BLaER1 (cell line): ENCODE measurements around the gene FAM120A.

Experiments
- H3K27ac ChIP-seq: shearing (Covaris generic); formaldehyde crosslinking; 2 replicates; pipeline ENCODE4 v1.8.1; 2022
- H3K27me3 ChIP-seq: shearing (Covaris generic); formaldehyde crosslinking; 2 replicates; pipeline ENCODE4 v1.8.1; 2022
- H3K36me3 ChIP-seq: shearing (Covaris generic); formaldehyde crosslinking; 2 replicates; pipeline ENCODE4 v1.8.1; 2022
- H3K4me1 ChIP-seq: shearing (Covaris generic); formaldehyde crosslinking; 2 replicates; pipeline ENCODE4 v1.8.1; 2022
- H3K4me2 ChIP-seq: shearing (Covaris generic); formaldehyde crosslinking; 2 replicates; pipeline ENCODE4 v1.8.1; 2022
- H3K4me3 ChIP-seq: shearing (Covaris generic); formaldehyde crosslinking; 2 replicates; pipeline ENCODE4 v1.8.1; 2022
- H3K9ac ChIP-seq: shearing (Covaris generic); formaldehyde crosslinking; 2 replicates; pipeline ENCODE4 v1.8.1; 2022
- H3K9me3 ChIP-seq: shearing (Covaris generic); formaldehyde crosslinking; 2 replicates; pipeline ENCODE4 v1.8.1; 2022
- H4K20me1 ChIP-seq: shearing (Covaris generic); formaldehyde crosslinking; 2 replicates; pipeline ENCODE4 v1.8.1; 2022
- Cebpa-rat ChIP-seq: shearing (Covaris generic); IDR thresholded peaks from 2 replicates; pipeline ENCODE4 v1.8.1; 2022

Gene FAM120A

GRCh38 chr9:93520523-93520922 is 69.0 kb downstream of the FAM120A start:
- Histone ChIP-seq H3K27me3 (no peaks in the 10 kb centered on the region), H3K36me3 (peaks cover 90% of the 10 kb centered on the region), H3K4me2 (no peak overlapping the region), H3K27ac (no peak overlapping the region), H3K9me3 (no peaks in the 10 kb centered on the region), H3K4me1 (peaks cover 6% of the 10 kb centered on the region; the same call in 1 of the 2 replicates), H3K4me3 (no peak overlapping the region), H3K9ac (no peak overlapping the region), H4K20me1 (peaks cover 88% of the 10 kb centered on the region)
- no peak for TF ChIP-seq Cebpa-rat

DNA sequence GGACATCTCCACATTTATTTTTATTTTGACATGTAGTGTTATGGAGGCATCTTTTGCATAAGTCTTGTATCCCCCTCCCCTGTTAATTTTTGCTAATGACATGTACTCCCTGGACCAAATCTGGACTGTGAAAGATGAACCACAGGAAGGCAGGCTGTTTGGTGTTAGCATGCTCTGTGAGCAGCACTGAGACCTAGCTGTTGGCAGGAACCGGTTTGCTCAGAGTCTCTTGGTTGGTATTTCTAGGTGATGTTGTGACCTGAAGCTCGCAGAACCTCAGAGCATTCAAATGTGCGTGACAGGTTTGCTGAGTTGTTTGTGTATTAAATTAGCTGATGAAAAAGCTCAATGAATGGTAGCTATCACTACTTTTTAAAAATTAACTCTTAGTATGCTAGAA is 71.3 kb downstream of the FAM120A start:
- peaks cover 93% of the 10 kb centered on the region for H3K36me3 ChIP-seq
- no peak for TF ChIP-seq Cebpa-rat
- no peaks in the 10 kb centered on the region for H3K27me3 ChIP-seq
- no peak overlapping the region for H3K9ac ChIP-seq
- no peak overlapping the region for H3K4me2 ChIP-seq
- H3K4me1 ChIP-seq, result peaks cover 8% of the 10 kb centered on the region; the same call in 1 of the 2 replicates
- H3K27ac ChIP-seq, result no peak overlapping the region
- H3K9me3 ChIP-seq, result no peaks in the 10 kb centered on the region
- peaks cover 93% of the 10 kb centered on the region for H4K20me1 ChIP-seq
- no peak overlapping the region for H3K4me3 ChIP-seq

DNA sequence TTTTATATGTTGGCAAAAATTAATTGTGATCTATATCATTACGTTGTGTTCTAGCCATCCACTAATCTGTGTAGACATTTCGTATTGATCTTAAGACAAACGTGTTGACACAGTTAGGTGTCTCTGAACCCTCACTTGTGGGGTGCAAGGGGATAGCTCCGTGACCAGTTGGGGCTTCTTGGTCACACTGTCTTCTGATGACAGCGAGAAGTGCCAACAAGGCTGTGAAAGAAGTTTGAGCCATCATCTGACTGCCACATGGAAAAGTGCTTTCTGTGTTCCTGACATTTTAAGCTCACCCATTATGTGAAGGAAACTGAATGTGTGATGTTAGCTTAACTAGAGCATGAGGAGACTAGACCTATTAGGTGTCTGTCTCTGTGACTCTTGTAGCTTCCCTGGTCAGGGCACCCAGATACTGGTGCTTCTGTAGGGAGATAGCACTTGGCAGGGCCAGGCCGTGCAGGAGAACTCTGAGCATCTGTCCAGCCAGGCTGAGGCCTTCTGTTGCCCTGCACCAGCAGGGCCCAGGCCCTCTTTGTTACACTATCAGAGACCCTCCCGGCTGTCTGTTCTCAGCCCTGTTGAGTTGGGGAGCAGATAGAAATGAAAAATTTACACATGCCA is 72.1 kb downstream of the FAM120A start:
- Histone ChIP-seq H3K36me3 (peaks cover 92% of the 10 kb centered on the region), H3K27ac (no peak overlapping the region), H3K27me3 (no peaks in the 10 kb centered on the region), H3K9me3 (no peaks in the 10 kb centered on the region), H4K20me1 (peaks cover 85% of the 10 kb centered on the region), H3K4me2 (no peak overlapping the region), H3K4me1 (peaks cover 8% of the 10 kb centered on the region; the same call in 1 of the 2 replicates), H3K9ac (no peak overlapping the region), H3K4me3 (no peak overlapping the region)
- TF ChIP-seq Cebpa-rat, result no peak

GRCh38 chr9:93525476-93525875 is 74.0 kb downstream of the FAM120A start:
- Histone ChIP-seq H3K27ac (no peak overlapping the region), H3K4me2 (no peak overlapping the region), H3K4me3 (no peak overlapping the region), H4K20me1 (peaks cover 66% of the 10 kb centered on the region), H3K9me3 (no peaks in the 10 kb centered on the region), H3K36me3 (peaks cover 87% of the 10 kb centered on the region), H3K27me3 (no peaks in the 10 kb centered on the region), H3K4me1 (peaks cover 8% of the 10 kb centered on the region; the same call in 1 of the 2 replicates), H3K9ac (no peak overlapping the region)
- TF ChIP-seq Cebpa-rat, result no peak

DNA sequence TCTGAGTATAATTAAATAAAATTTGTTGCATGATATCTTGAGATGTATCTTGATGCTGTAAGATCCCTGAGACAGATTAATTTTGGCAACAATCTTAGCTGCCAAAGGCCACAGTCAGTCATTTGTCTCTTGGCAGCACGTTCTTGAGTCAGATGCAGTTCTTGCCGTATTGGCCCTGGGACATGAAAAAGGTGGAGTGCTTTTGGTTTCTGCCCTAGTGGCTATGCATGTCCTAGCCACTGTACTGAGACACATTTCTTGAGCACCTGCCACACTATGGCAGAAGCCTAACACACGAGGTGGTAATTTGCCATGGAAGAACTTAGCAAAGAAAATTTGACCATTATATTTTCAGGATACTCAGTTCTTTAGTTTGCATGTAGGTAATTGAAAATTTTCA is 79.9 kb downstream of the FAM120A start:
- TF ChIP-seq Cebpa-rat, result no peak
- no peak overlapping the region for H3K4me2 ChIP-seq
- no peak overlapping the region for H3K27ac ChIP-seq
- H3K9ac ChIP-seq, result no peak overlapping the region
- no peak overlapping the region for H3K4me3 ChIP-seq
- H4K20me1 ChIP-seq, result peaks cover 25% of the 10 kb centered on the region
- no peaks in the 10 kb centered on the region for H3K27me3 ChIP-seq
- H3K36me3 ChIP-seq, result peaks cover 94% of the 10 kb centered on the region
- peaks cover 9% of the 10 kb centered on the region for H3K4me1 ChIP-seq
- H3K9me3 ChIP-seq, result no peaks in the 10 kb centered on the region

- no peak for TF ChIP-seq Cebpa-rat
- H3K4me1 ChIP-seq, result peaks cover 16% of the 10 kb centered on the region
- no peaks in the 10 kb centered on the region for H3K27me3 ChIP-seq
- H3K4me2 ChIP-seq, result no peak overlapping the region
- H3K4me3 ChIP-seq, result no peak overlapping the region
- no peak overlapping the region for H3K9ac ChIP-seq
- peaks cover 25% of the 10 kb centered on the region for H4K20me1 ChIP-seq
- H3K36me3 ChIP-seq, result peaks cover 86% of the 10 kb centered on the region
- no peak overlapping the region for H3K27ac ChIP-seq
- no peaks in the 10 kb centered on the region for H3K9me3 ChIP-seq
Observed at GRCh38 chr9:93532141-93532540, 80.7 kb downstream of the FAM120A start.

GRCh38 chr9:93533863-93534262 is 82.4 kb downstream of the FAM120A start:
- no peak overlapping the region for H3K4me3 ChIP-seq
- no peak overlapping the region for H3K4me2 ChIP-seq
- no peak overlapping the region for H3K9ac ChIP-seq
- peaks cover 27% of the 10 kb centered on the region for H4K20me1 ChIP-seq
- peaks cover 17% of the 10 kb centered on the region for H3K4me1 ChIP-seq
- TF ChIP-seq Cebpa-rat, result no peak
- no peaks in the 10 kb centered on the region for H3K27me3 ChIP-seq
- H3K36me3 ChIP-seq, result peaks cover 79% of the 10 kb centered on the region
- no peak overlapping the region for H3K27ac ChIP-seq
- no peaks in the 10 kb centered on the region for H3K9me3 ChIP-seq

GRCh38 chr9:93536167-93536566 is 84.7 kb downstream of the FAM120A start:
- H3K4me3 ChIP-seq, result no peak overlapping the region
- TF ChIP-seq Cebpa-rat, result no peak
- no peak overlapping the region for H3K27ac ChIP-seq
- peaks cover 37% of the 10 kb centered on the region for H4K20me1 ChIP-seq
- peak overlapping the region; percentile 56 for H3K4me2 ChIP-seq
- H3K9ac ChIP-seq, result no peak overlapping the region
- peaks cover 82% of the 10 kb centered on the region for H3K36me3 ChIP-seq
- H3K9me3 ChIP-seq, result no peaks in the 10 kb centered on the region
- no peaks in the 10 kb centered on the region for H3K27me3 ChIP-seq
- peaks cover 17% of the 10 kb centered on the region for H3K4me1 ChIP-seq

DNA sequence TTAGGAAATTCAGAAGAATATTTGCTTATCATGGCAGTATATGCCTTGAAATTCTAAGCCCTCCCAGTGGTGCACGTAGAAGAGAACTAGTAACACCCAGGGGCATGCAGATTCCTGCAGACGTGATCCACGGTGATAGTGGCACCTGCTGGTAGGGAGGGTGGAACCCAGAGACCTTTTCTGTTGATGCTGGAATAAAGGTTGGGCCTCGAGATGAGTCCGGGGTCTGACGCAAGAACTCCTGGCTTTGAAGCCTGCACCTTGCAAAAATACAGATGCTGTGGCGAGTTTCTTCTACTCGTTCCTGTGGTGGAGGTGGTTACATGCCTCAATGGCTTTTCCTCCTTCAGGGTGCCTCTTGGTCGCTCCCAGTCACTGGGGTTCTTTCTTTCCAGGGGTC is 85.4 kb downstream of the FAM120A start:
- Histone ChIP-seq H3K9ac (no peak overlapping the region), H3K27me3 (no peaks in the 10 kb centered on the region), H3K36me3 (peaks cover 82% of the 10 kb centered on the region), H3K4me3 (no peak overlapping the region), H4K20me1 (peaks cover 37% of the 10 kb centered on the region), H3K27ac (no peak overlapping the region), H3K4me2 (peak overlapping the region; percentile 56), H3K4me1 (peaks cover 17% of the 10 kb centered on the region), H3K9me3 (no peaks in the 10 kb centered on the region)
- peak; percentile 79 for TF ChIP-seq Cebpa-rat

DNA sequence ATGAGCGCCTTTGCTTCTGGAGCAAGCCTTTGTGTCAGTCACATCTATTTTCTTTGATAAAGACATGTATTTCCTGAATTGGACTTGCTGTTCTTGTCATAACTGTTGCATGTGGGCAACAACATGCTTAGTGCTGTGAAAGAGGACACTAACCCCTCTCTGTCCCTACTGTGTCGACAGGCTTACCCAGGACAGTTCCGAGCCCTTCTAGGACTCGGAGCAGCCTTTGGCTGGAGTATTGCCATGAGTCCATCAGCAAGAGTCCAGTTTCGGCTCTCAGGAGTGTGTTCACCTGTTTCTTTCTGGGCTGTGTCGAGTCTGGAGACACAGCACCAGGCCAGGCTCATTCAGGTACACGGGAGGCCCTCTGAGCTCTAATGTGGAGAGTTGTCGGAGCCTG is 88.8 kb downstream of the FAM120A start:
- no peak for TF ChIP-seq Cebpa-rat
- no peak overlapping the region for H3K4me3 ChIP-seq
- no peak overlapping the region for H3K4me2 ChIP-seq
- H4K20me1 ChIP-seq, result peaks cover 31% of the 10 kb centered on the region
- peaks cover 17% of the 10 kb centered on the region for H3K4me1 ChIP-seq
- H3K27me3 ChIP-seq, result no peaks in the 10 kb centered on the region
- no peak overlapping the region for H3K9ac ChIP-seq
- H3K36me3 ChIP-seq, result peaks cover 73% of the 10 kb centered on the region
- no peaks in the 10 kb centered on the region for H3K9me3 ChIP-seq
- H3K27ac ChIP-seq, result no peak overlapping the region

- no peak overlapping the region for H3K9ac ChIP-seq
- H3K9me3 ChIP-seq, result no peaks in the 10 kb centered on the region
- H3K4me2 ChIP-seq, result no peak overlapping the region
- no peak for TF ChIP-seq Cebpa-rat
- no peak overlapping the region for H3K27ac ChIP-seq
- H3K4me1 ChIP-seq, result peaks cover 12% of the 10 kb centered on the region
- peaks cover 24% of the 10 kb centered on the region for H4K20me1 ChIP-seq
- H3K4me3 ChIP-seq, result no peak overlapping the region
- peaks cover 73% of the 10 kb centered on the region for H3K36me3 ChIP-seq
- H3K27me3 ChIP-seq, result no peaks in the 10 kb centered on the region
Observed at GRCh38 chr9:93541005-93541404, 89.5 kb downstream of the FAM120A start.
